GM08714 (cell line): ENCODE results near the gene ATF2.

Experiments used
- H3K4me3 ChIP-seq: fragments of 200-500 bp; sonication (Bioruptor generic); 2 replicates; pipeline ENCODE4 v1.5.1; 2014; ENCODE audit warnings: mild to moderate bottlenecking, low read length, inconsistent platforms
- ZNF274 ChIP-seq: IDR thresholded peaks from 2 replicates; pipeline ENCODE4 v1.6.1; 2012; ENCODE audit warnings: mild to moderate bottlenecking, low read depth, low read length

The ATF2 gene

GRCh38 chr2:175035806-175036205 is 132.2 kb downstream of the ATF2 start:
- H3K4me3 ChIP-seq, result no peak overlapping the region
- no peak for TF ChIP-seq ZNF274

DNA sequence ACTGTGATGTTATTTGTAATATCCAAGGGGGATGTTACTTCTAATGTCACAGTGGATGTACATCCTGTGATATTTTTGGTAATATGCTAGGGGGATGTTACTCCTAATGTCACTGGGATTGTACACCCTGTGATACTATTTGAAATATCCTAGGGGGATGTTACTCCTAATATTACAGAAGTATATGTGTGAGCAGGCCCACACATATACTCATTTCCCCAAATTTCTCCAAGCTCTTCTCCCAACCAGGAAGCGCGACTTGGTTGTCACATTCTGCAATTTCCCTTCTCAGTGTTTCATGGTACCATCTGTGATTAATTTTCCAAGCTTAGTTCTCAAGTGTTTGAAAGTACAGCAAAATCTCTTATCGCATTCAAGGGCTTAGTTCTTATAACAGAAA is 133.3 kb downstream of the ATF2 start:
- TF ChIP-seq ZNF274, result no peak

DNA sequence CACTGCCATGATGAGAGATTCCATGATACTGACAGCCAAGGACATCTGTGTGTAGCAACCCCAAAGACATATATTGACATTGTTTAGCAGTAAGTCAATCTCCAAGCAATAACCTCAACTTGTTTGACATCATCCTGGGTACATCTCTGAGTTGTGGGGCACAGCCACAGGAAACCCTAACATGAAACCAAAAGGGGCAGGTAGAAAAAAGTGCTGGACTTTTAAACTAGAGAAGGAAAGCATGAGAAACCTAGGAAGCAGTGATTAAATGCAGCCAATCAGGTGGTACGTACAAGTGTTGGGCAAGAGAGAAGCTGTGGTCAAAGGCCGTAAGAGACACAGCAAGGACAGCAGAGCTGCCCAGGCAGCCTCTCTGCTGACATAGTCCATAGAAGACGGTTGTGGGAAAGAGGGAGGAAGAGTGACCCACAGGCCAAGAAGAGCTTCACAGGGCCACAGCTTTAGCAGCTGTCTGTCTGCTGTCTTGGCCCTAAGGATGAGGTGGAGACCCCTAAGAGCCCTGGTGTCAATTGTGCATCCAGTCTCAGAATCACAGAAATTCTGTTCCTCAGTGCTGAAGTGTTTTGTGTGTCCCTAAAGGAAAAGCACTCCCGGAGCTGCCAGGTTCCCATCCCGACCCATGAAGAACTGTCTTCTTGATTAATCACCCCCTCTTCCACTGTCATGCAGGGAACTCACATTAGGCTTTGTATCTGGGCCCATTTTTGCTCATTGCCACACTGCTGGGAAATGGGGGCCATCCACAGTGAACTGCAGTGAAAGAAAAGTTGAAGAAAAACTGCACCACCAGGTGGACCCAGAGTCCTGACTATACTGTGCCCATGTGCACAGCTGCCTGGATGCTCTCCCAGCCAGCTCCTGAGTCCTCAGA is 137.4 kb downstream of the ATF2 start:
- no peak overlapping the region for H3K4me3 ChIP-seq
- no peak for TF ChIP-seq ZNF274

More for the DNA sequence above, 133.3 kb downstream of the ATF2 start:
- H3K4me3 ChIP-seq, result no peak overlapping the region

GRCh38 chr2:175027755-175028154 is 140.2 kb downstream of the ATF2 start:
- H3K4me3 ChIP-seq, result no peak overlapping the region
- TF ChIP-seq ZNF274, result no peak

GRCh38 chr2:175026385-175026784 is 141.6 kb downstream of the ATF2 start:
- TF ChIP-seq ZNF274, result no peak

DNA sequence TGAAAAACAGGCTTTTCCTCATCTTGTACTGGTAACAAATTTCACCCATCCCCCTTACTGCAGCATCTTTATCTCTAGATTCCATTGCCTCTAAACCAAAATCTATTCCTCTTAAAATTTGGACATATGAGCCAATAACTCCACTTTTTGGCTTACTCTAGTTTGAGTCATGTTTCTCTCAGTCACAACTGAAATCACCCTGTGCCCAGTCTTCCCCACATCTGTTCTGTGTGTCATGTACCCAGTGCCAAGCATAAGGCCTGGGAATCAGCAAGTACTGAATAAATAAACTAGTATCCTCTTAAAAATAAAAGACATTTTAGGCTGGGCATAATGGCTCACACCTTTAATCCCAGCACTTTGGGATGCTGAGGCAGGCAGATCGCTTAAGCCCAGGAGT is 142.1 kb downstream of the ATF2 start:
- no peak for TF ChIP-seq ZNF274
- no peak overlapping the region for H3K4me3 ChIP-seq

More at GRCh38 chr2:175026385-175026784, 141.6 kb downstream of the ATF2 start:
- no peak overlapping the region for H3K4me3 ChIP-seq

DNA sequence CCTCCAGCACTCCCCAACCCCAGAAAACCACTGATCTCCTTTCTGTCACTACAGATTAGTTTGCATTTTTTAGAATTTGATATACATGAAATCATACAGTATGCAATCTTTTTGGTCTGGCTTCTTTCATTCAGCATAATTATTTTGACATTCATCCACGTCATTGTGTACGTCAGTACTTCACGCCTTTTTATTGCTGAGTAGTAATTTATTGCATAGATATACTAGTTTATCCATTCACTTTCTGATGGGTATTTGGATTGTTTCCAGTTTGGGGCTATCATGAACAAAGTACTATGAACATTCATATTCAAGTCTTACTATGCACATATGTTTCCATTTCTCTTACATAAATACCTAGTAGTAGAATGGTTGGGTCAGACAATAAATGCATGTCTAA is 142.8 kb downstream of the ATF2 start:
- H3K4me3 ChIP-seq, result no peak overlapping the region
- TF ChIP-seq ZNF274, result no peak

DNA sequence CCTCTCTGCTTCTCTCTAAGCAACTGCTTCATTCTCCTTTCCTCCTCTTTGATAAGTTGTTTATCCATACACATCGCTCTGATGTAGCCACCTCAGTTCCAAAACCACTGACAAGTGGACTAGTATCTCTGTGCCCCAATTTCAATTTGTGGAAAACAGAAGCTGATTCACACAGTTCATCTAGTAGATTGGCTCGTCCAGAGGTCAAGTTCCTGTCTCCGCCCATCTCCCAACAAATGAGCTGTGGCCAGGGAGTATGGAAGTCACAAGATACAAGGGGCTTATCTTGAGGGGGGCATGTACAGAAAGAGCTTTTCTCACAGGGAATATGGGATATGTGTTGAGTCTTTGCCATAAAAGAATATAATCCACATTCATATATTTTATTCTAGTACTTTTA is 145.1 kb downstream of the ATF2 start:
- TF ChIP-seq ZNF274, result no peak

More for the DNA sequence above, 145.1 kb downstream of the ATF2 start:
- H3K4me3 ChIP-seq, result no peak overlapping the region
